Thyroid gland (tissue), 4 donors: ENCODE data around the gene GALNT4.

Source experiments
- POLR2A ChIP-seq, 2 donors: fragments of 450-650 bp; IDR thresholded peaks; one replicate each; pipeline ENCODE4 v1.6.1; 2017; ENCODE audit warnings: antibody characterized with exemption in 2 of 2, mild to moderate bottlenecking in 2 of 2, moderate library complexity in 1 of 2
- TF ChIP-seq, protein P1 (sequence below), 6 experiments: fragments of 200-600 bp in 3 of 6; fragments of 450-650 bp in 3 of 6; sonication (generic) in 3 of 6; IDR thresholded peaks; one replicate each; pipeline ENCODE4 v1.5.1; 2016 to 2019; ENCODE audit warnings: antibody characterized with exemption in 6 of 6, mild to moderate bottlenecking in 2 of 6, inconsistent platforms in 1 of 6, moderate library complexity in 1 of 6

DNA sequence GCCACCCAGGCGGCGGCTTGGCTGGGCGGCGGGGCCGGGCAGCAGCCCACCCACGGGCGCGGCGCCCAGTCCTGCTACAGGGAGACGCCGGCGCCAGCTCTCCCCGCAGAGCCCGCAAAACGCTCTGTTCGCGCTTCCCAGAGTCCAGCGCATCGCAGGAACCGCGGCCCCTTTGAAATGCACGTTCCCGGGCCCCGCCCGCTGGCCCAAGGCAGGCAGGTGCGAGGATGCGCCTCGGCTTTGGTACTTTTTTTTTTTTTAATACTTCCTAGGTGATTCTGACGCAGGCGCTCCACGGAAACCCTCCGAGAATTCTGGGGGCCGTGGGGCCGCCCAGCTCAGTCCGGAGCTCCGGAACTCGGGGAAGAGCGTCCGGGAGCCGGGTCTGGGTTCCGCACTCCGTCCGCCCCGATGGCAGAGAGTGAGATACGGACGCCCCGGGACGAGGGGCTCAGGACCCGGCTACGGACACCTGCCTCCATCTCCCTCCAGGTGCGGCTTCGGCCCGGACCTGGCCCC is 768 bp upstream of the GALNT4 start:
- no peak for TF ChIP-seq POLR2A (IDR thresholded peaks at IDR 0.05)
- TF ChIP-seq, protein P1, sequence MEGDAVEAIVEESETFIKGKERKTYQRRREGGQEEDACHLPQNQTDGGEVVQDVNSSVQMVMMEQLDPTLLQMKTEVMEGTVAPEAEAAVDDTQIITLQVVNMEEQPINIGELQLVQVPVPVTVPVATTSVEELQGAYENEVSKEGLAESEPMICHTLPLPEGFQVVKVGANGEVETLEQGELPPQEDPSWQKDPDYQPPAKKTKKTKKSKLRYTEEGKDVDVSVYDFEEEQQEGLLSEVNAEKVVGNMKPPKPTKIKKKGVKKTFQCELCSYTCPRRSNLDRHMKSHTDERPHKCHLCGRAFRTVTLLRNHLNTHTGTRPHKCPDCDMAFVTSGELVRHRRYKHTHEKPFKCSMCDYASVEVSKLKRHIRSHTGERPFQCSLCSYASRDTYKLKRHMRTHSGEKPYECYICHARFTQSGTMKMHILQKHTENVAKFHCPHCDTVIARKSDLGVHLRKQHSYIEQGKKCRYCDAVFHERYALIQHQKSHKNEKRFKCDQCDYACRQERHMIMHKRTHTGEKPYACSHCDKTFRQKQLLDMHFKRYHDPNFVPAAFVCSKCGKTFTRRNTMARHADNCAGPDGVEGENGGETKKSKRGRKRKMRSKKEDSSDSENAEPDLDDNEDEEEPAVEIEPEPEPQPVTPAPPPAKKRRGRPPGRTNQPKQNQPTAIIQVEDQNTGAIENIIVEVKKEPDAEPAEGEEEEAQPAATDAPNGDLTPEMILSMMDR (IDR thresholded peaks at IDR 0.05) = no peak
